Mesenchymal stem cell (in vitro differentiated cells and primary cell): ENCODE measurements around the gene UQCRHL.

Source experiments
- DNase-seq: peaks from one replicate; pipeline ENCODE4 v3.0.0-alpha.2; 2013
- H2AFZ ChIP-seq: one replicate; pipeline ENCODE4 v1.6.1; 2013; ENCODE audit warnings: low read depth, mild to moderate bottlenecking, control low read depth, inconsistent platforms, low read length, moderate library complexity
- H2AK5ac ChIP-seq: 2 replicates; pipeline ENCODE4 v1.6.1; 2013; ENCODE audit warnings: low read length, moderate library complexity, mild to moderate bottlenecking, inconsistent platforms; ENCODE audit not compliant: severe bottlenecking
- H2BK120ac ChIP-seq: one replicate; pipeline ENCODE4 v1.6.1; 2013; ENCODE audit warnings: low read depth, mild to moderate bottlenecking, inconsistent platforms, low read length, moderate library complexity
- H2BK12ac ChIP-seq, 2 experiments: one replicate each; pipeline ENCODE4 v1.6.1; 2013; ENCODE audit warnings: inconsistent platforms in 2 of 2, low read length in 2 of 2, mild to moderate bottlenecking in 2 of 2, moderate library complexity in 2 of 2, control low read depth in 1 of 2
- H2BK15ac ChIP-seq: one replicate; pipeline ENCODE4 v1.6.1; 2013; ENCODE audit warnings: mild to moderate bottlenecking, low read depth, inconsistent platforms; ENCODE audit not compliant: poor library complexity, severe bottlenecking
- H2BK5ac ChIP-seq: 2 replicates; pipeline ENCODE4 v1.6.1; 2013; ENCODE audit warnings: low read depth, mild to moderate bottlenecking, low read length, control low read depth, inconsistent platforms; ENCODE audit not compliant: poor library complexity, severe bottlenecking
- H3K14ac ChIP-seq, 2 experiments: one replicate each; pipeline ENCODE4 v1.6.1; 2013; ENCODE audit warnings: inconsistent platforms in 2 of 2, low read length in 2 of 2, control low read depth in 1 of 2, mild to moderate bottlenecking in 1 of 2, moderate library complexity in 1 of 2
- H3K18ac ChIP-seq, 2 experiments: one replicate each; pipeline ENCODE4 v1.6.1; 2013; ENCODE audit warnings: inconsistent platforms in 2 of 2, low read length in 2 of 2, control low read depth in 1 of 2, low read depth in 1 of 2, mild to moderate bottlenecking in 1 of 2
- H3K23ac ChIP-seq, 2 experiments: one replicate each; pipeline ENCODE4 v1.6.1; 2013; ENCODE audit warnings: inconsistent platforms in 2 of 2, low read length in 2 of 2, mild to moderate bottlenecking in 2 of 2, moderate library complexity in 2 of 2, control low read depth in 1 of 2
- H3K27ac ChIP-seq: 2 replicates; pipeline ENCODE4 v1.5.1; 2013; ENCODE audit warnings: mild to moderate bottlenecking, moderate library complexity, low read length, control low read depth, inconsistent platforms; ENCODE audit not compliant: poor library complexity, severe bottlenecking
- H3K27me3 ChIP-seq, 2 experiments: 2 replicates each; pipeline versions ENCODE4 v1.6.1 to v1.7.0; 2013; ENCODE audit warnings: low read length in 2 of 2, mild to moderate bottlenecking in 2 of 2, moderate library complexity in 2 of 2, control low read depth in 1 of 2, inconsistent platforms in 1 of 2; ENCODE audit not compliant: control insufficient read depth in 1 of 2, insufficient read depth in 1 of 2
- H3K36me3 ChIP-seq, 2 experiments: 2 replicates each; pipeline versions ENCODE4 v1.6.1 to v1.7.0; 2013; ENCODE audit warnings: low read length in 2 of 2, control low read depth in 1 of 2, inconsistent platforms in 1 of 2, low read depth in 1 of 2, mild to moderate bottlenecking in 1 of 2; ENCODE audit not compliant: insufficient read depth in 2 of 2, control insufficient read depth in 1 of 2
- H3K4ac ChIP-seq, 2 experiments: one replicate each; pipeline ENCODE4 v1.6.1; 2013; ENCODE audit warnings: inconsistent platforms in 2 of 2, low read length in 2 of 2, mild to moderate bottlenecking in 2 of 2, moderate library complexity in 2 of 2, control low read depth in 1 of 2, low read depth in 1 of 2
- H3K4me1 ChIP-seq: 2 replicates; pipeline ENCODE4 v1.6.1; 2013; ENCODE audit warnings: low read depth, low read length, control low read depth; ENCODE audit not compliant: control insufficient read depth, insufficient read depth
- H3K4me2 ChIP-seq: 2 replicates; pipeline ENCODE4 v1.6.1; 2013; ENCODE audit warnings: low read length, mild to moderate bottlenecking, inconsistent platforms; ENCODE audit not compliant: poor library complexity, severe bottlenecking
- H3K4me3 ChIP-seq, 2 experiments: 2 replicates each; pipeline versions ENCODE4 v1.5.1 to v1.7.0; 2013; ENCODE audit warnings: low read length in 2 of 2, mild to moderate bottlenecking in 2 of 2, control low read depth in 1 of 2, low read depth in 1 of 2; ENCODE audit not compliant: insufficient read depth in 1 of 2
- H3K79me1 ChIP-seq: replicated peaks from 2 replicates; pipeline ENCODE4 v1.6.1; 2013; ENCODE audit warnings: mild to moderate bottlenecking, control low read depth, low read length, inconsistent platforms; ENCODE audit not compliant: poor library complexity, severe bottlenecking
- H3K9ac ChIP-seq: 2 replicates; pipeline ENCODE4 v1.7.0; 2013; ENCODE audit warnings: mild to moderate bottlenecking, low read length, moderate library complexity
- H3K9me3 ChIP-seq: 2 replicates; pipeline ENCODE4 v1.7.0; 2013; ENCODE audit warnings: mild to moderate bottlenecking, low read length; ENCODE audit not compliant: control insufficient read depth
- H4K8ac ChIP-seq: one replicate; pipeline ENCODE4 v1.6.1; 2013; ENCODE audit warnings: inconsistent platforms, mild to moderate bottlenecking, low read length, moderate library complexity
- H4K91ac ChIP-seq: one replicate; pipeline ENCODE4 v1.6.1; 2013; ENCODE audit warnings: mild to moderate bottlenecking, low read length, inconsistent platforms
- WGBS: methylation state at CpG from one replicate; pipeline ENCODE4 v1.1.7; 2013; ENCODE audit warnings: mixed read lengths; 5-methylcytosine and 5-hydroxymethylcytosine counted together

Gene UQCRHL

GRCh38 chr1:15810073-15810472 lies 2.6 kb upstream of the UQCRHL start:
- no peak overlapping the region for H2AK5ac ChIP-seq
- H3K27me3 ChIP-seq: no peaks in the 10 kb centered on the region
- H3K4me3 ChIP-seq: no peak overlapping the region
- H3K4ac ChIP-seq: no peak overlapping the region
- no peak overlapping the region for H3K23ac ChIP-seq
- no peaks in the 10 kb centered on the region for H3K79me1 ChIP-seq
- no peak overlapping the region for H2BK12ac ChIP-seq
- H3K9ac ChIP-seq: no peak overlapping the region
- H3K4me2 ChIP-seq: no peak overlapping the region
- no peak overlapping the region for H2BK120ac ChIP-seq
- H2AFZ ChIP-seq: no peak overlapping the region
- no peak overlapping the region for H3K27ac ChIP-seq
- H3K9me3 ChIP-seq: no peaks in the 10 kb centered on the region
- H3K4me1 ChIP-seq: peaks cover 2% of the 10 kb centered on the region
- no peak overlapping the region for H3K18ac ChIP-seq
- 78% methylated on average over 1 of the region's 1 CpG for WGBS
- H4K8ac ChIP-seq: no peak overlapping the region
- H3K36me3 ChIP-seq: no peaks in the 10 kb centered on the region
- DNase-seq: no peak
- H2BK15ac ChIP-seq: no peak overlapping the region
- H3K14ac ChIP-seq: no peak overlapping the region
- H4K91ac ChIP-seq: no peak overlapping the region
- no peak overlapping the region for H2BK5ac ChIP-seq

GRCh38 chr1:15808955-15809354 lies 1.5 kb upstream of the UQCRHL start:
- H2BK12ac ChIP-seq: no peak overlapping the region
- DNase-seq: no peak
- no peak overlapping the region for H4K91ac ChIP-seq
- no peak overlapping the region for H3K4me2 ChIP-seq
- H3K4ac ChIP-seq: no peak overlapping the region
- H2BK120ac ChIP-seq: no peak overlapping the region
- no peaks in the 10 kb centered on the region for H3K27me3 ChIP-seq
- no peak overlapping the region for H3K14ac ChIP-seq
- H3K79me1 ChIP-seq: no peaks in the 10 kb centered on the region
- no peak overlapping the region for H3K23ac ChIP-seq
- peaks cover 2% of the 10 kb centered on the region for H3K4me1 ChIP-seq
- no peaks in the 10 kb centered on the region for H3K9me3 ChIP-seq
- H3K36me3 ChIP-seq: no peaks in the 10 kb centered on the region
- H4K8ac ChIP-seq: no peak overlapping the region
- no peak overlapping the region for H2AK5ac ChIP-seq
- H2AFZ ChIP-seq: no peak overlapping the region
- 85% methylated on average over 1 of the region's 1 CpG for WGBS
- H3K4me3 ChIP-seq: no peak overlapping the region
- H3K18ac ChIP-seq: no peak overlapping the region
- no peak overlapping the region for H3K9ac ChIP-seq
- H2BK15ac ChIP-seq: no peak overlapping the region
- H3K27ac ChIP-seq: no peak overlapping the region
- no peak overlapping the region for H2BK5ac ChIP-seq

- over 99% methylated on average over 8 of the region's 10 CpGs for WGBS
- no peak overlapping the region for H3K27ac ChIP-seq
- no peaks in the 10 kb centered on the region for H3K79me1 ChIP-seq
- DNase-seq: no peak
- H2BK5ac ChIP-seq: no peak overlapping the region
- no peak overlapping the region for H3K4me2 ChIP-seq
- H2AK5ac ChIP-seq: no peak overlapping the region
- peaks cover 6% of the 10 kb centered on the region for H3K4me1 ChIP-seq
- no peak overlapping the region for H2AFZ ChIP-seq
- H2BK12ac ChIP-seq: no peak overlapping the region
- no peak overlapping the region for H4K91ac ChIP-seq
- no peak overlapping the region for H3K4me3 ChIP-seq
- H3K23ac ChIP-seq: no peak overlapping the region
- no peak overlapping the region for H4K8ac ChIP-seq
- H3K18ac ChIP-seq: no peak overlapping the region
- H3K36me3 ChIP-seq: no peaks in the 10 kb centered on the region
- H3K9ac ChIP-seq: no peak overlapping the region
- no peak overlapping the region for H2BK120ac ChIP-seq
- no peaks in the 10 kb centered on the region for H3K9me3 ChIP-seq
- no peak overlapping the region for H3K14ac ChIP-seq
- H2BK15ac ChIP-seq: no peak overlapping the region
- no peaks in the 10 kb centered on the region for H3K27me3 ChIP-seq
- H3K4ac ChIP-seq: no peak overlapping the region
These were observed 328 bp downstream of the UQCRHL start for GRCh38 chr1:15807121-15807520.

GRCh38 chr1:15804060-15804459 lies 3.4 kb downstream of the UQCRHL start:
- no peaks in the 10 kb centered on the region for H3K36me3 ChIP-seq
- H3K4me2 ChIP-seq: no peak overlapping the region
- no peak overlapping the region for H3K27ac ChIP-seq
- no peak overlapping the region for H4K91ac ChIP-seq
- H3K4ac ChIP-seq: no peak overlapping the region
- no peak for DNase-seq
- H3K27me3 ChIP-seq: no peaks in the 10 kb centered on the region
- no peak overlapping the region for H2AFZ ChIP-seq
- H3K4me1 ChIP-seq: peaks cover 26% of the 10 kb centered on the region
- H2BK15ac ChIP-seq: no peak overlapping the region
- no peak overlapping the region for H2BK5ac ChIP-seq
- H3K4me3 ChIP-seq: no peak overlapping the region
- no peak overlapping the region for H2AK5ac ChIP-seq
- H2BK12ac ChIP-seq: no peak overlapping the region
- H3K23ac ChIP-seq: no peak overlapping the region
- no peak overlapping the region for H4K8ac ChIP-seq
- no peaks in the 10 kb centered on the region for H3K79me1 ChIP-seq
- no peaks in the 10 kb centered on the region for H3K9me3 ChIP-seq
- no peak overlapping the region for H3K14ac ChIP-seq
- H2BK120ac ChIP-seq: no peak overlapping the region
- WGBS: 91% methylated on average over 7 of the region's 8 CpGs
- H3K18ac ChIP-seq: no peak overlapping the region
- no peak overlapping the region for H3K9ac ChIP-seq
